HG02981 (cell line): ENCODE measurements around the gene MEOX1.
"Not testable (repeated sequence)": the region's sequence is repeated elsewhere in the genome, so short reads cannot be mapped to it uniquely, and the experiment has no call there.

ENCODE experiments used
- ATAC-seq: cut with Tn5 transposase; IDR thresholded peaks from one replicate; pipeline ENCODE4 v1.9.1; 2021; ENCODE audit warnings: mild to moderate bottlenecking, moderate library complexity; ENCODE audit not compliant: unreplicated experiment

MEOX1 gene

DNA sequence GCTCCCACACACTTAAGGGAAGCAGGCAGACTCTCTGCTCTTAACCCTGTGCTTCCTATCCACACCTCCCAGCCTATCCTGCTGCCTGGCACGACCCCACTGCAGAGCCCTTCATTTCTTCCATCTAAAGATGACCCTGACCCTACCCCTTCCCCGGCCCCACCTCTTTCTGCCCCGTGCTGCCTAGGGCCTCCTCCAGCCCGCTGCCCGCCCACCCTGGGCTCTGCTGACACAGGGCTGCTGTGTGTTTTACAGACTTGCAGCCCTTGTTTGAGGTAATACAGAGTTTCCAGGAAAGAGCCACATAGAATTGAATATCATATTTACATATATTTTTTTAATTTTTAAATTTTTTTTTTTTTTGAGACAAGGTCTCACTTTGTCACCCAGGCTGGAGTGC lies 42.0 kb downstream of the MEOX1 start:
- no peak for ATAC-seq

DNA sequence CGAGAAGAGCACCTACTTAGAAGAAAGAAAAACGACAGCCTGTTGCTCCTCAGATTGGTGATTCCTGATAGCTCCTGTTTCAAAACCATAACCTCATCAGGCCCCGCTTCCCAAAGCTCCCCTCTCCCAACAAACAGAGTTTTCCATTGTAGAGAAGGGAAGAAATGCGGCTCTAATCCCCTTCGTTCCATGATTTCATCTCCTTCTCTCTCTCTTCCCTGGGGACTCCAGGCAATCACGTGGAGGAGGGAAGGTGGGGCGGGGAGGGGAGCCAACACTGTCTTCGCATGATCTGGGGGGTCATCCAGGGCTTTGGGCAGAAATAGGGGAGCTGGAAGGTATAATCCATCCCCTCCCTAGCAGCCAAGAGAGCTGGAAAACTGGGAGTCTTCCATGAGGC lies 43.4 kb downstream of the MEOX1 start:
- no peak for ATAC-seq

DNA sequence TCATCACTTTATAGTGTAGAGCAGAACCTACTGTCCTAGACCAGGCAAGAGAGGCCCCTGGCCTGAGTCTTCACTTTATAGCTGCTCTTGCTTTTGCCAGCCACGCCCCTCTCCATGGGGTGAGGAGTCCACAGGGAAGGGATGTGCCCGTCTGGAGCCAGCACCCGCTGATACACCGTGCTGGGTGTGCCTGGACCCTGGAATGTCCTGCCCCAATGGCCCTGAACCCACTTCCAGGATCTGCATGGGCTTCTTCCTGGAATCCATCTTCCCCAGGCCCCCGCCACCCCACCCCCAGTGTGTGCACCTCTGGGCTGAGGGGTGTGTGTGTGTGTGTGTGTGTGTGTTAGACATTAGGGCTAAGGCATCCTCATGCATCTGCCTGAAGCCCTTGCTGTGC lies 44.9 kb downstream of the MEOX1 start:
- ATAC-seq: no peak

DNA sequence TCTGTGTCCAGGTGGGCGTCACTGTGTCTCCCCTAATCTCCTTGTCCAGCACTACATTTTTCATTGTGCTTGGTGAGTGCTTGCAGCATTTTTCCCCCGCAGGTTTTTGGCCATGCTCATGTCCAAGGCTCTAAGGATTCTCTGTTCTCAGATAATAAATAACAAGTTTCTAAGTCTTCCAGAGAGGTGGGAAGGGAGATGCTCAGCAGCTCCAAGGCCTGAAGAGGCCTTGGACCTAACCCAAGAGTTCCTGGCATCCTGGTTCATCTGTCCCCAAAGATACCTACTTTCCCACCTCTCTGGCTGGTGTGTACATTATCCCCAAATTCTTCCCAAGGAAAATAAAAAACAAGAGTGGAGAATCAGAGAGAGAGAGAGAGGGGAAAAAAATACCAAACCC lies 45.3 kb downstream of the MEOX1 start:
- ATAC-seq: no peak

DNA sequence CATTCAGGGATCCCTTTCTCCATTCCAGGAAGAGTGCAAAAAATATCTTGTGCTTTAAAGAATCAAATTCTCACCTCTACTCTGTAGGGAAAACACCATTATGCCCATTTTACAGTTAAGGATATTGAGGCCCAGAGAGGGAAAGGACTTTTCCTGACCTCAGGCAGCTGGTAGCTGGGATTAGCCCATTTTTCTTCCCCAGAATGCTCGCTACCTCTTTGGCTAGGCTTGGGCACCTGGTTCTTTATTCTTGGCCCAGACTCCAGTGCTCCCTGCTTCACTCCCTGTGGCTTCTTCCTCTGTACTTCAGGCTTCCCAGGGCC lies 45.7 kb downstream of the MEOX1 start:
- no peak for ATAC-seq

DNA sequence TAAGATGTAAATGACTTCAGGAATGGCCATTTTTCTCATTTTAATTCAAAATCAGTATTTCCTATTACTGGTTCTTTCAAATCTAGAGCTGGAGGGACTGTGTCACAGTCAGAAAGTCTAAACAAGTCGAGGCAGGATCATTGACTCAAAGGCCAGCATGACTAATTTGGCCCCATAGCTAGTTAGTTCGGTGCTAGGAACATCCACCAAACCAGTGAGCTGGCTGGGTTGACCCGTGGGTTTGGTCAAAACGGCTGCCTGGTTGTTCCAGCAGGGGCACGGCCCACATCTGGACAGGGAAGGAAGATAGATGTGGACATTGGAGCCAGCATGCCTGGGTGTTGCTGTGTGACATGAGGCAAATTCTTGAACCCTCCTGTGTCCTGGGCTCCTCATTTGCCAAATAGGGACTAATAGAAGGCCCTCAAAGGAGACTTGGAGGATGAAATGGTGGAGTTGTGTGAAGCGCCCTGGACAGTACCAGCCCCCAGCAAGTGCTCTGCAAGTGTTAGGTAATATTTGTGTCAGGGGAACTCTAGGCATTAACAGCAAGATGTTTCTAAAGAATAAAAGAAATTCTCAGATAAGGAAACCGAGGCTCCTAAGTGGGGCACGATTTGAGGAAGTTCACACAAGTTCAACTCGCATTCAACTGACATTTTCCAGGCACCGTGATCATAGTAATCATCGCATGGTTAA lies 46.2 kb downstream of the MEOX1 start:
- no peak for ATAC-seq

DNA sequence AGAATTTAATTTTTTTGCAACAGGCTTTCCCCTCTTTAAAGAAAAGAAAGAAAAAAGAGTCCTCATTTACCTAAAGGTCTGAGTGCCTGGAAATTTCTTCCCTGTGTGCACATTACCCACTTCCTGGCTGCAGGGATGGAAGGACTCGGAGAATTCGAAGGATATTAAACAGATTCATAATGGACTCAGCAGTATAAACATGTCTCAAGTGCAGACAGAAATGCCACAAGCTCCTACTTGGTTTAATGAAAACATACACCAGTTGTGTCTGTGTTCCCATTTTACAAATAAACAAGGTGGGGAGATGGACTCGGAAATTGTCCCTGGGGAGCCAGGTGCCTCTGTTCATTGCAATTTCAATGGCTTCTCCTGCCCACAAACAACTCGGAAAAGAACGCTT lies 47.2 kb downstream of the MEOX1 start:
- no peak for ATAC-seq

DNA sequence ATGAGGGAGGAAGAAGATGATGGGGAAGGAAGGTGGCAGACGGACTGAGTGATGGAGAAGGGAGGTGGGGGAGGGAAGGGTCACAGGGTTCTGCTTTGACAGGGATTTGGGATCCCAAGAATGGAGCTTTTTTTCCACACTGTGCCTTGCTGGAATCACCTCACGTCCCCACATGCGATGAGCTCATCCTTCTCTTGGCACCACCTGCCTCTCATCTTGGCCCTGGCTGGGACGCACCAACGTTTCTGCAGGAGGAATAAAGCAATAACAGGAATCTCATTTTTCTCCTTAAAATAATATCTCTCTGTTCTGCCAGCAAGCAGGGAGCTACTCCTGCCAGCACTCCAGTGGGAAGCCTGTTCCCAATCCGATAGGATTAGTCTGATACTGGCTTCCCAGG lies 47.8 kb downstream of the MEOX1 start:
- ATAC-seq: no peak

DNA sequence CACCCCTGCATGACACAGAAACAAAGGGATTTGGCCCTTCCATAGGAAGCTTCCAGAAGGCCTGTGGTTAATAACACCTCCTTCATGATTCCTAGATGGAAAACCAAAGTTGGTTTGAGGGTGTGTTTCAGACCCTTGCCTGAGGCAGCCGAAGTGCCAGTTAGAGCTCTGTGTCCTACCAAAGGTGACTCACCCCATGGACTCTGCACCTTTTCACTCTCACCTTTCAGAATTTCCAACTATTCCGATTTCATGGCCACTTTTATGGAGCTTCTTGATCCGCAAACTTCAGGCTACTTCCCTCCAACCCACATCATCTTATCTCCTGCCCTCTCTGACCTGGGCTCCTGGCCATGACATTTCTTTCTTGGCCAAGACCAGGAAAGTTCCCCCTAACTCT lies 49.2 kb downstream of the MEOX1 start:
- no peak for ATAC-seq

DNA sequence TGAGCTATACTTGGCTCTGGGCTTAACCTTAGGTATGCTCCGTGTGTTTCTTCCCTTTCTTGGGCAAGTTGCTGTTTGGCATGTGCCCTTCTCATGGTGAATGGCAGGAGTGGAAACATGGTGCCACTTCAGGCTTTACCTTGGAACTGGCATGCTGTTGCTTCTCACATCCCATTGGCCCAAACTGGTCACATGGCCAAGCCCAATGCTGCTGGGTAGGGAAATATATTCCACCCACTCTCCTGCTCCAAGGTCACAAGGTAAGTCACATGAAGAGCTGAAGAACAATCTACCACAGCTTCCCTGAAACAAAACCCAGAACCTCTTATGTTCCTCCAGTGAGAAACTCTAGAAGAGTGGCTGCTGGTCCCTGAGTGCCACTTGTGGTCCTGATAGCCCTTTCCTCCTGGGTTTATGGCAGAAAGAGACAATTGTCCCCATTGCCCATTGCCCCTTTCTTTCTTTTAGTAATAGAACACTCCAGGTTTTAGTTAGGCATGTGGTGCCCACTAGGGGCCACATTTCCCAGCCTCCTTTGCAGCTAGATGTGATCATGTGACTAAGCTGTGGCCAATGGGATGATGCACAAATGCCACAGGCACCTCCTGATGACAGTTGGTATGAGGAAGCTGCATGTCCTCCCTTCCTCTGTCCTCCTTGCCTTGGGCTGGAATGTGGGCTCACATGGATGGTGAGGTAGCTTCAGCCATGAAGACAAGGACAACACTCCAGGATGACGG lies 50.3 kb downstream of the MEOX1 start:
- ATAC-seq: no peak

DNA sequence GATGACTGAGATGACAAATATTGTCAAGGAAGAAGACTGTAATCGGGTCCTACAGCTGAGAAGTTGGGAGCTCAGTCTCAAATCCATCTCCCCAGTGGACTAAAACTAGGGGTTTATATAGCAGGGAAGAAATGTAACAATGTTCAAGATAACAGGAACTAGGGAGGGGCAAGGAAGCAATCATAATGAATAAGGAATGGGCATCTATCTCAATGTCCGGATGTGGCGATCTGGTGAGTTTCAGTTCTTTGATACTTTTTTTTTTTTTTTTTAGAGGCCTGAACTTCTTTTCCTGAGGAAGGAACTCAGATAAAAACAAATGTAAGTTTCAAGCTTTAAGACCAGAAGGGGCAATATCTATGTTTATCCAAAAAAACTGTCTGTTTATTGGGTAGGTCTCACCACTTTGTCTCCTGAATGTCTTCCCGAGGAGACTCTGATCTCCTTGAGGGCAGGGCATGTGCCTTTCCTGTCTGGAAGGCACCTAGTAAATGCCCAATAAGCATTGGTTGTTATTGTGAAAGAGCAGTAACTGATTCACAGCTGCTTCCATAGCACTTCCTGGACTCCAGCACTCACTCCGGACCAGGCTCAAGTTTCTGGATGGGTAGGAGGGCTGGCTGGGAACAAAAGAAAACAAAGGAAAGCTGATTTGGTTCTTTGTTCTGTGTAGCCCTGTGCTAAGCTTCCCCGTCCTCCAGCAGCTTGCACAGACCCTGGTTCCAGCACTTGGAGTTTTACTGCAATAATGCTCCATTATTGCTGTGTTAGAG lies 51.9 kb downstream of the MEOX1 start:
- ATAC-seq: no peak

DNA sequence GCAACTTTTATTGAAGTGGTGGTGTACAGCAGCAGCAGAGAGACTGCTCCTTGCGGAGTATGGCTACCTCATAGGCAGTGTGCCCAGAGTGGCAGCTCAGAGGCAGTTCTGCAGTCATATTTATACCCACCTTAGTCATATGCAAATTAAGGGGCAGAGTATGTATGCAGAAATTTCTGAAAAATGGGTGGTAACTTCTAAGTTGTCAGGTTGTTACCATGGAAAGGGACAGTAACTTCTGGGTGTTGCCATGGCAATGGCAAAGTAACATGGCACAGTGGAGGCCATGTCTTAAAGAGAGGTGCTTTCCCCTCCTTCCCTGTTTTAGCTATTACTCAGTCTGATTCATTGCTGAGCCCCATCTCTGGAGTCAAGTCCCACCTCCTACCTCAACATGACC lies 53.4 kb downstream of the MEOX1 start:
- ATAC-seq: no peak

DNA sequence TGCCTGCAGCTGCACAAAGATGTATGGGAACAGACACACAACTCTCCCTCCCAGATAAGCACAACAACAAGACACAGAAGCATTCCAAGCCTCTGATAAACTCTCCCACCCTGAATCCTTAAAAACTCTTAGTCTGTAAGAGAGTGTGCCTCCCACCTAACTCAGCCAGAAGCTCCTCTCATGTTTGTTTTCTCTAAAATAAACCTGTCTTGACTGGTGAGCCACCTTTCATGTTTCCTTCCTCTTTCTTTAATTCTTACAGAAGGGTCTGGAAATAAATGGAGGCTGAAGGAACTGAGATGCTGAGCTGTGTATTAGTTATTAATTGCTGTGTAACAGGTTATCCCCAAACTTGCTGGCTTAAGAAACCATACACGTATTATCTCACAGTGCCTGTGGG lies 57.2 kb downstream of the MEOX1 start:
- no peak for ATAC-seq

DNA sequence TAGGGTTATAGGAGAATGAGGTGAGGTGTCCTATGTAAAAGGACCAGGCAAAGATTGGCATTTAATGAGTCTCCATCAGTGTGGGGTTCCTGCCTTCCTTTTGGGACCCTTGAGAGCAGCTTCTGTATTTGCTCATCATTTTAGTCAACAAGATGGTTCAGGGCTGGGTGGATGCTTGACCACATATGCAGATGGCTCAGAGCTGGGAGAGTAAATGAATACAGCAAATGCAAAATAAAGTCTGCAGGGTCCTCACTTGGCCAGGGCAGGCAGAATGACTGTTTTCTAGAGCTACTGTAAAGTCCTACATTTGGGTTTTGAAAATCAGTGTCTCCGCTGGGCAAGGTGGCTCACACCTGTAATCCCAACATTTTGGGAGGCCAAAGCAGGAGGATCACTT lies 58.4 kb downstream of the MEOX1 start:
- ATAC-seq: no peak

DNA sequence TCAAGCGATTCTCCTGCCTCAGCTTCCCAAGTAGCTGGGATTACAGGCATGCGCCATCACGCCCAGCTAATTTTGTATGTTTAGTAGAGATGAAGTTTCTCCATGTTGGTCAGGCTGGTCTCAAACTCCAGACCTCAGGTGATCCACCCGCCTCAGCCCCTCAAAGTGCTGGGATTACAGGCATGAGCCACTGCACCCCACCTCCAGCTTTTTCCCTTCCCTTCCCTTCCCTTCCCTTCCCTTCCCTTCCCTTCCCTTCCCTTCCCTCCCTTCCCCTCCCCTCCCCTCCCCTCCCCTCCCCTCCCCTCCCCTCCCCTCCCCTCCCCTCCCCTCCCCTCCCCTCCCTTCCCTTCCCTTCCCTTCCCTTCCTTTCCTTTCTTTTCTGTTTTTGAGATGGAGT lies 59.2 kb downstream of the MEOX1 start:
- ATAC-seq: not testable (repeated sequence)

DNA sequence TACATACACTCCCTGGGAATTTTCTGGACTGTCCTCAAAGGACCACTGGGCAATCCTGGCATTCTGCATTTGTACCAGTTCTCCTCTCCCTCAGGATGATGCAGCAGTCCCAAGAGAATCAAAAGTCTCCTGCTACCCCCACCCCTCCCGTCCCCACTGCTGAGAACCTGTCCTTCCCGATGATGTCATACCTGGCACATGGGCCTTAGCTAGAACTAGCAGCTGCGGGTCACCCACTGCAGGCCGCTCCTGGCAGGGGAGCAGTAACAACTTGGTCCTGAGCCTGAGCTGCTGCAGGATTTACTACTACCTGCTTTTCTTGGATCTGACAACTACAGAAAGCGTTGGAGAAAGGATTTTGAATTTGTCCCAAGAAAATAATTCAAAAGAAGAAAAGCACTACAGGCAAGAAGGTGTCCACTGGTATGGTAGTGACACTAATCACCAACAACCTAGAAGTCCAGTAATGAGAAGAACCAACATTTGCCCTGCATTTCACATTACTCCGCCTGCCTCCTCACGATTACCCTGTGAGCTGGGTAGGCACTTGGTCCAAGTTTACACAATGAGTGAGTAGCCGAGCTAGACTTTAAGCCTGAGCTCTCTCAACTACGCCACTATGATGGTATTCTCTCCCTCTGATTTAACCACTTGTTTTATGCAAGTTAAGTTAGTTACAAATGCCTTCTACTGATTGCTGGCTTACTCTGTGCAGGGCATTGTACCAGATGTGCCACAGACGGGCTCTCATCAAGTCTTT lies 60.3 kb downstream of the MEOX1 start:
- ATAC-seq: no peak

DNA sequence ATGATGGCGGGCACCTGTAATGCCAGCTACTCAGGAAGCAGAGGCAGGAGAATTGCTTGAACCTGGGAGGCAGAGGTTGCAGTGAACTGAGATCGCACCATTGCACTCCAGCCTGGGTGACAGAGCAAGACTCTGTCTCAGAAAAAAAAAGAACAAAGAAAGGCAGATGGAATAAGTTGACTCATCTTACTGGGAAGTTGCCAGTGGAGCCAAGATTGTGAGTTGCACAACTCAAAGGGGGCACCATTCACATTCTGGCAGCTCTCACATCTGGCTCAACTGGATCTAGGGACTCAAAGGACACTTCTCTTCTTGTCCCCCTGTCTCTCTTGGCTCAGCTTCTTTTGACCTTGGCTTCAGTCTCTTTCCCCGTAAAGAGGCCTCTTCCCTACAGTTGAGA lies 61.9 kb downstream of the MEOX1 start:
- no peak for ATAC-seq

DNA sequence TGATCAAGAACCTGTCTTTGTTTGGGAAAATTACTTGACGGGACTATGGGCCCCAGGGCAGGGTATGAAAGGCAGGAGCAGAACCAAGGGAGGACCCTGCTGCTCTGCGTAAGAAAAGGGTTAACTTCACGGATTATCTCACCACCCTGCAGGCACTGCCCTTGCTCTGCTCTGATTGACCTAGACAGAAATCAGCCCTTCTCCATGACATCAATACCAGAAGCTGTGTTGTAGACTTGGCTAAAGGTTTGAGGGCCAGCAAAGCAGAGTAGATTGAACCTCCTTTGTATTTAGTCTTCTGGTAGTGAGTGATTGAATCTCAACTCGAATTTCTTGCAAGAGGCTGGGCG lies 62.7 kb downstream of the MEOX1 start:
- ATAC-seq: no peak

DNA sequence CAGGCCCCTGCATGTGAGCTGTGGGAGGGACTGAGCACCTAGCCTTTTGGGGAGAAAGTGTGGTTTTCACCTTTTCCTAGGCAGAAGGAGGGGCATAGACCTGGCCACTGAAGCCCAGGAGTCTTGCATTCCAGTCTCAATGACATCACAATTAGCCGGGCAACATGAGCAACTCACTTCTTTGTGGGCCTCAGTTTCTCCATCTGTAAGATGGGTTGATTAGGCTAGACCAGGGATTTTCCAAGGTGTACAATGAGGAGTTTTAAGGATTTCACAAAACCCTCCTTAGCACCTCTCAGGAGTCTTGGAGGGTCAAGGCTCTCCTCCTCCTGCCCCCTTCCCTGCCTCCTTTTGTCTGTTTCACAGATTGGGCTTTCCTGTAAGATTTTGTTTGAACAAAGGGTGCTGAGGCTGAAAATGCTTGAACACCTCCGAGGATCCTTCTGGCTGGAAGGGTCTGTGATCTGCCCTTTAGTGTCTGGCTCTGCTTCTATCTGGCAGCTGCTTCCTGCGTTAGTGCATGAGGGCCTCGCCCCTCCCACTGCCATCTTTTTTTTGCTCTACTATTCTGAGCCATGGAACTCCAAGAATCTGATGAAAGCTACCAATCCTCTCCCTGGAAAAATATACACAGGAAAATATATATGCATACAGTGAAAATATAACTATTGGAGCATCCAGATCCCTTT lies 63.2 kb downstream of the MEOX1 start:
- no peak for ATAC-seq

DNA sequence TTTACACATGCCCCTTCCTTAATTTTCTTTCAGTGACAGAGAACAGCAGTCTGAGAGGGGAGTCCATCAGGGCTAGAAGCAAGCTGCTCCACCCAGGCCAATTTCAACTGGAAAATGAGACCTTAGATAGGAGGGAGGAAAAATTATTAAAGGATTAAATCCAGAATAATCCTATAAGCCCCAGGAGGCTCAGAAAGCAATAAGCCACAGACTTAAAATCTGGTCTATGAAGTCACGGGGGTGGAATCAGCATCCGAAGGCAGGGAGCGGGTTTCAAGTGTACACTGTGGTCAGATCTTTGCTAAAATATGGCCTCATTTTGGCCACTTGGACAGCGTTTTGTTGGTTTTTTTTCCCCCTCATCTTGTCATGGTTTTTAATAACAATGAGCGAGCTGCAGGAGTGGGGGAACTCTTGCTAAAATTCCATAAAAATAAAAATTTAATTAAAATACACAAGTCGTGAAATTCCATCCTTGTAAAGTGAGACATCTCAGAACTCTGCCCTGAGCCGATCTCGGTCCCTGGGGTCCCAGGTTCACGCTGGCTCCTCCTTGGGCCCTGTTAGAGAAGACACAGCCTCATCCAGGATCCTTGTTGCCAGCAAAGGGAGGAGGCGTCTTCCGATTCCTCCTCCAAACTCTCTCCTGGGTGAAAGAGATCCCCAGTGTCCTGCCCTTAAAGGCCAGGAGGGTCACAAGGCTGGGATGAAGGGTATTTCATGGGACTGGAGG lies 63.9 kb downstream of the MEOX1 start:
- no peak for ATAC-seq
